ENCODE data around the gene NPHS1. TPM values are rescaled to one million over a fixed set of nuclear protein-coding genes. Genes with fewer than 3 reads are reported as not detected.

Gene NPHS1
- total and polyA plus RNA-seq, 9 of the 15 experiments (the other 6 are each of a cell fraction or from before 2014, with no cell fraction given) = 0.01 to 0.28 (median 0.14) TPM; not detected in 5

DNA sequence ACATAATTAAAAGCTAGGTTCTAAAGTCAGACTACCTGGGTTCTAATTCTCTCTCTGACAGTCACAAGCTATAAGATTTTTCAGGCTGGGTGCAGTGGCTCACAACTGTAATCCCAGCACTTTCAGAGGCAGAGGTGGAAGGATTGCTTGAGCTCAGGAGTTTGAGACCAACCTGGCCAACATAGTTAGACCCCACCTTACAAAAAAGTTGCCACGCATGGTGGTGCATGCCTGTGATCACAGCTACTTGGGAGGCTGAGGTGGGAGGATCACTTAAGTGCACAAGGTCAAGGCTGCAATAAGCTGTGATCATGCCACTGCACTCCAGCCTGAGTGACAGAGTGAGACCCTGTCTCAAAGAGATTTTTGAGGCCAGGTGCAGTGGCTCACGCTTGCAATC is 42.0 kb upstream of the NPHS1 start:
- TF ChIP-seq GABPA (tag; conservative IDR thresholded peaks at IDR 0.05; ENCODE audit: low read depth) (no peak), RFX1 (IDR thresholded peaks at IDR 0.05) (no peak), NELFE (IDR thresholded peaks at IDR 0.05; ENCODE audit: insufficient read depth, insufficient read length) (no peak), E2F1 (CRISPR knock-in tag; IDR thresholded peaks at IDR 0.05) (no peak), ZNF217 (CRISPR knock-in tag; IDR thresholded peaks at IDR 0.05) (no peak), MTA3 (IDR thresholded peaks at IDR 0.05; ENCODE audit: borderline replicate concordance) (no peak), CREB1 (IDR thresholded peaks at IDR 0.05) (no peak), CREB1 (CRISPR knock-in tag; IDR thresholded peaks at IDR 0.05) (no peak), ZBTB26 (CRISPR knock-in tag; IDR thresholded peaks at IDR 0.05) (no peak), TCF15 (CRISPR knock-in tag; IDR thresholded peaks at IDR 0.05) (no peak), RBM14 (IDR thresholded peaks at IDR 0.05; ENCODE audit: borderline replicate concordance, insufficient read depth, low read depth, low read length) (no peak), GTF2A2 (tag; IDR thresholded peaks at IDR 0.05) (no peak), EP300 (IDR thresholded peaks at IDR 0.05; ENCODE audit: low read length) (no peak), NFIC (IDR thresholded peaks at IDR 0.05) (no peak), BRCA1 (IDR thresholded peaks at IDR 0.05) (no peak), BRCA1 (CRISPR knock-in tag; IDR thresholded peaks at IDR 0.05) (no peak), ZNF12 (CRISPR knock-in tag; IDR thresholded peaks at IDR 0.05) (no peak), HDAC1 (IDR thresholded peaks at IDR 0.05) (no peak)
- TF ChIP-seq, protein P1, sequence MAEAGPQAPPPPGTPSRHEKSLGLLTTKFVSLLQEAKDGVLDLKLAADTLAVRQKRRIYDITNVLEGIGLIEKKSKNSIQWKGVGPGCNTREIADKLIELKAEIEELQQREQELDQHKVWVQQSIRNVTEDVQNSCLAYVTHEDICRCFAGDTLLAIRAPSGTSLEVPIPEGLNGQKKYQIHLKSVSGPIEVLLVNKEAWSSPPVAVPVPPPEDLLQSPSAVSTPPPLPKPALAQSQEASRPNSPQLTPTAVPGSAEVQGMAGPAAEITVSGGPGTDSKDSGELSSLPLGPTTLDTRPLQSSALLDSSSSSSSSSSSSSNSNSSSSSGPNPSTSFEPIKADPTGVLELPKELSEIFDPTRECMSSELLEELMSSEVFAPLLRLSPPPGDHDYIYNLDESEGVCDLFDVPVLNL (CRISPR knock-in tag; IDR thresholded peaks at IDR 0.05; ENCODE audit: low read depth) = no peak
- TF ChIP-seq, protein P2, sequence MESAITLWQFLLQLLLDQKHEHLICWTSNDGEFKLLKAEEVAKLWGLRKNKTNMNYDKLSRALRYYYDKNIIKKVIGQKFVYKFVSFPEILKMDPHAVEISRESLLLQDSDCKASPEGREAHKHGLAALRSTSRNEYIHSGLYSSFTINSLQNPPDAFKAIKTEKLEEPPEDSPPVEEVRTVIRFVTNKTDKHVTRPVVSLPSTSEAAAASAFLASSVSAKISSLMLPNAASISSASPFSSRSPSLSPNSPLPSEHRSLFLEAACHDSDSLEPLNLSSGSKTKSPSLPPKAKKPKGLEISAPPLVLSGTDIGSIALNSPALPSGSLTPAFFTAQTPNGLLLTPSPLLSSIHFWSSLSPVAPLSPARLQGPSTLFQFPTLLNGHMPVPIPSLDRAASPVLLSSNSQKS (CRISPR knock-in tag; IDR thresholded peaks at IDR 0.05) = no peak

More for the DNA sequence above, 42.0 kb upstream of the NPHS1 start:
- Histone ChIP-seq H3K9me1 (ENCODE audit: control insufficient read depth, insufficient read depth, low read length) (no peaks in the 10 kb centered on the region), H3K9ac (ENCODE audit: insufficient read depth in 1 of 2, low read depth in 2 of 2, low read length in 2 of 2) (no peak overlapping the region), H3K27ac (ENCODE audit: extremely low read depth, low read depth, low read length) (no peak overlapping the region), H3K79me2 (ENCODE audit: control insufficient read depth, insufficient read depth, low read length) (peaks cover 10% of the 10 kb centered on the region; the same call in 2 of the 3 replicates), H2AFZ (ENCODE audit: low read depth, low read length) (no peak overlapping the region), H4K20me1 (replicated peaks; ENCODE audit: control insufficient read depth, insufficient read depth, low read length) (no peaks in the 10 kb centered on the region), H3K27me3 (ENCODE audit: control insufficient read depth in 2 of 2, insufficient read depth in 2 of 2, low read length in 2 of 2) (no peaks in the 10 kb centered on the region), H3K36me3 (ENCODE audit: control insufficient read depth, insufficient read depth, low read length) (peaks cover 51% of the 10 kb centered on the region; the same call in 2 of the 3 replicates), H3K9me3 (replicated peaks; ENCODE audit: control insufficient read depth, insufficient read depth, low read depth, low read length) (no peaks in the 10 kb centered on the region), H3K4me2 (ENCODE audit: insufficient read depth, low read length) (no peak overlapping the region), H3K4me1 (replicated peaks in 1 of 2; ENCODE audit: control insufficient read depth in 2 of 2, insufficient read depth in 2 of 2, low read length in 2 of 2) (peaks cover 0 to 19% of the 10 kb centered on the region in 2 experiments; a peak in 2 of 5 replicates), H3K4me3 (no peak overlapping the region)
- BruUV-seq (replicated peaks) = no TSS peak
- POLR2A ChIA-PET = interaction anchor here (0.7 to 1.1 kb wide), 3 partner anchors 9 to 11 kb away, joined by 3 to 5 read pairs (median 3); no protein-coding TSS in a partner anchor
- WGBS (ENCODE audit: insufficient coverage, low coverage, missing lambda C conversion rate) = 100% methylated on average over 2 of the region's 2 CpGs
- DNase-seq (ENCODE audit: extremely low read depth in 1 of 4, low spot score in 3 of 4) = no peak
- no peak for ATAC-seq
- intact Hi-C loops (cut with micrococcal nuclease) (no loop called here), in situ Hi-C loops (cut with MboI) (no loop called here)
- FAIRE-seq = no peak
- CTCF ChIA-PET (ENCODE audit: low intra/inter-chr PET ratio) = interaction anchor here (0.7 kb wide), 1 partner anchor 12 kb away, joined by 5 read pairs; no protein-coding TSS in a partner anchor

All from K562 (cell line).